IPS-15b (cell line): Measurements from ENCODE around the gene DENND4B.
A peak's percentile ranks its signal among the peaks of the same experiment; 100 is the strongest.
"Not testable (repeated sequence)": the region's sequence is repeated elsewhere in the genome, so short reads cannot be mapped to it uniquely, and the experiment has no call there.

Source experiments
- H3K27me3 ChIP-seq: one replicate; pipeline ENCODE4 v1.6.1; 2013; ENCODE audit warnings: low read length; ENCODE audit not compliant: control insufficient read depth, insufficient read depth
- H3K36me3 ChIP-seq: one replicate; pipeline ENCODE4 v1.6.1; 2013; ENCODE audit warnings: low read length; ENCODE audit not compliant: control insufficient read depth, insufficient read depth
- H3K4me1 ChIP-seq: one replicate; pipeline ENCODE4 v1.6.1; 2013; ENCODE audit warnings: mild to moderate bottlenecking, low read length; ENCODE audit not compliant: control insufficient read depth, insufficient read depth
- H3K4me3 ChIP-seq: one replicate; pipeline ENCODE4 v1.5.1; 2013; ENCODE audit warnings: low read depth, low read length
- H3K9ac ChIP-seq: one replicate; pipeline ENCODE4 v1.6.1; 2013; ENCODE audit warnings: low read depth, mild to moderate bottlenecking, low read length
- H3K9me3 ChIP-seq: one replicate; pipeline ENCODE4 v1.6.1; 2013; ENCODE audit warnings: mild to moderate bottlenecking, low read length; ENCODE audit not compliant: control insufficient read depth, insufficient read depth

DENND4B gene

DNA sequence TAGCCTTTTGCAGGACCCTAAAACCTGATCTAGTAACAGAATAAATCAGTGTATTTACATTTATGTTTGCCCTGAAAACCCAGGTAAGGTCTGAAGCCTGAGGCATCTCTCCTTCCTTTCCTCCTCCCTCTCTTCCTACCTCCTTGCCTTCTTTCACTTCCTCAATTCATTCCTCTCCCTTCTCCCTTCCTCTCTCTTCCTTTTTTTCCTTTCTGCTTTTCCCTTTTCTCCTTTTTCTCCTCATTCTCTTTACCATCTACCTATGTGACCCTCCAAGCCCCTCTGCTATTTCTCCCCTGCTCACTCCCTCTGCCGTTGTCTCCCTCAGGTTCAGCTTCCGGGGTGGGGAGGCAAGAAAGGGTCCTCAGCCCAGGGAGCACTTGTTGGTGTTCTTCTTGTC lies 35.2 kb upstream of the DENND4B start:
- Histone ChIP-seq H3K4me1 (peaks cover 14% of the 10 kb centered on the region), H3K36me3 (peaks cover 23% of the 10 kb centered on the region)
- not testable (repeated sequence) for H3K9me3 ChIP-seq, H3K27me3 ChIP-seq, H3K9ac ChIP-seq, H3K4me3 ChIP-seq

DNA sequence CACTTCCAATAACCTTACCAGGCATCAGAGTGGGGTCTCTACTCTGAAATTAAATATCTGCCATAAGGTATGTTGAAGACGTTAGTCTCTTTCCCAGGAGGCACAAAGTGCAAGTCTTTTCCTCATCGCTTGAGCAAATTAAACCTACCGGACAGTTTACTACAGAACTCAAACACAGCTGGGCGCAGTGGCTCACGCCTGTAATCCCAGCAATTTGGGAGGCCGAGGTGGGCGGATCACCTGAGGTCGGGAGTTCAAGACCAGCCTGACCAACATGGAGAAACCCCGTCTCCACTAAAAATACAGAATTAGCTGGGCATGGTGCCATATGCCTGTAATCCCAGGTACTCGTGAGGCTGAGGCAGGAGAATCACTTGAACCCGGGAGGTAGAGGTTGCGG lies 32.6 kb upstream of the DENND4B start:
- H3K9me3 ChIP-seq, H3K9ac ChIP-seq, H3K4me3 ChIP-seq, H3K4me1 ChIP-seq, H3K27me3 ChIP-seq: not testable (repeated sequence)
- H3K36me3 ChIP-seq, result peaks cover 28% of the 10 kb centered on the region

DNA sequence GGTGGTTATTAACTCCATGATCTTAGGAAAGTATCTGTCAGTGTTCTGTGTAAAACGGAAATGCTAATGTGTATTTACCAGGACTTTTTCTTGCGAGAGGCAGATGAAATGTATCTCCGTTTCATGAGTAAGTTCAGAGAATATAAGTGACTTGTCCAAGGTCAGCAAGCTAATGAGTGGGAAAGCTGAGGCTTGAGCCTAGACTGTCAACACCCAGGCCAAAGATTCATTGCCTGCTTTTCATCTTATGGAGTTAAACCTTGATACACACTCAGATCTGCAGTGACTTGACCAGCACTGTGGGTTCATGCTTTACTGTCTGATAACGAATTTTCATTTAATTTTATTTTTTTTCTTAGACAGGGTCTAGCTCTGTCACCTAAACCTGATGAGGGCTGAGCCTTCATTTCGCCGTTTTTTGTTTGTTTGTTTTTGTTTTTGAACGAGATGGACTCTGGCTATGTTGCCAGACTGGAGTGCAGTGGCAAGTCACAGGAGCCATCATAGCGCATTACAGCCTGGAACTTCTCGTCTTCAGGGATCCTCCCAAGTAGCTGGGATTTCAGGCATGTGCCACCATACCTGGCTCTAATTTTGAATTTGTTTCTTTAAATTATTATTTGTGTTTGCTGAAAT lies 31.9 kb upstream of the DENND4B start:
- H3K36me3 ChIP-seq, result peaks cover 28% of the 10 kb centered on the region

DNA sequence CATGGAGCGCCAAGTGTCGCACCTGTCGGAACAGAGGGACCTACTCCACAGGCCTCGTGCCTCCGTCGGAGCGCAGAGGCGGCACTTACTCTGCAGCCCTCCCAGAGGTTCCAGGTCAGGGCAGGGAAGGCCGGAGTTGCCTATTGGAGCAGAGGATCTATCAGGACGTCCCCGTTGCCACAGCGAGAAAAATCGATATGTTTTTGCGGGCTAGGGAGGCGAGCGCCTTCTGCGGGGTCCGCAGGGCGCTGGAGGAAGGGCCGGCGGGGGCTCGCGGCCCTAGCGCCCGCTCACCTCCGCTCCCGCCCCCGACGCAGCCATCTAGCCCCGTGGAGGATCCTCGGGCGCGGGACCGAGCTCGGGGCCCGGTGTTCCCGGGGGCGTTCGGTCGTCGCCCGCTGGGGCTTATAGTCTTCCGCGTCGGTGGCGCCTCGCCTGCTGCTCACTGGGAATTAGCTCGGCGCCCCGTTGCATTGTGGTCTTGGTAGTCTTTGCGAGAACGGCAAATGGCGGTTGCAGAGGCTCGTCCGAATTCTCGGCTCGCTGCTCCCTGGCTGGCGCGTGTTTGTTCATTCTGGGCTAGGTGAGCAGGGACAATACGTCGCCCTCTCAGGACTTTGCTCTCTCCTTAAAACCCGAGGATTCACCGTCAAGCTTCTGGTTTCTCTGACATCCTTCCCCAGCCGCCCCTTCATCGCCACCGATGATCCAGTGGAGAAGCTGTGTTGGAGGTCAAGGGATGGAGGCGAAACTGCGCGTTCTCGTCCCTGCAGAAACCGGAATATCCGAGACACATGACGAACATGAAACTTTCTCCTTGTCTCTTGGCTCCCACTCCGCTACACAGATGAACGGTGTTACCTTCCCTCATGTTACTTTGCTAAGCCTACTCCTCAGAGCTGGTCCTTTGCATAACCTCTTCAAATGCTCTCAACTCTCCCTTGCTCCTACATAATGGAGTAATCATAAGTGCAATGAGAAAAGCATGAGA lies 31.0 kb upstream of the DENND4B start, which contains the start of gene JTB:
JTB (minus strand) TSS at position 425 of the 991 bp plus-strand sequence; CDS start at position 3, 422 bp downstream.
- H3K36me3 ChIP-seq, result peaks cover 24% of the 10 kb centered on the region
- peak within 1 kb of the TSS; percentile 84 for H3K4me3 ChIP-seq
- H3K27me3 ChIP-seq, result no peaks in the 10 kb centered on the region
- peak within 1 kb of the TSS; percentile 97 for H3K9ac ChIP-seq
- H3K9me3 ChIP-seq, result no peaks in the 10 kb centered on the region
- H3K4me1 ChIP-seq, result no peaks in the 10 kb centered on the region

More for the DNA sequence above, 31.9 kb upstream of the DENND4B start:
- H3K4me1 ChIP-seq, result no peaks in the 10 kb centered on the region
- peak overlapping the region; percentile 97 for H3K9ac ChIP-seq
- H3K9me3 ChIP-seq, result no peaks in the 10 kb centered on the region
- H3K4me3 ChIP-seq, result peak overlapping the region; percentile 84
- no peaks in the 10 kb centered on the region for H3K27me3 ChIP-seq

DNA sequence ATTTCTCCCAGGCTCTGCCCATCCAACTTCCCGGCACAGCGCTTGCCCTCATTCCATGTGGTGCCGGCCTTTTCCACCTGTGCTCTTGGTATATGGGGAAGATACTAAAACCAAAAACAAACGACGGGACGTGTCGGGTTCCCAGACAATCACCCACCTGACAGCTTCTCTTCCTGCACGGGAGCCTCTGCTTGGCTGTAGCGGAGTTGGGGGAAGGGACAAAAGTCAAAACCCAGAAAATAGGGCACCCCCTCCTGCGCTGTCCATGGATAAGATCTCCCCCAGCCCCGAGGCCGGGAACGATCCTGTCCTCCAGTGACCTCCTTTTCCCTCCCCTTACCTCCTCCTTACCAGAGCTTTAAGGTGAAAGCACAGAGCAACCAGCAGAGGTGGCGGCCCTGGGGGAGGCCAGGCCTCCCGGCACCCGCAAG lies 30.3 kb upstream of the DENND4B start:
- Histone ChIP-seq H3K9ac (peak overlapping the region; percentile 97), H3K27me3 (no peaks in the 10 kb centered on the region), H3K36me3 (peaks cover 21% of the 10 kb centered on the region), H3K4me1 (no peaks in the 10 kb centered on the region), H3K4me3 (peak overlapping the region; percentile 84), H3K9me3 (no peaks in the 10 kb centered on the region)

DNA sequence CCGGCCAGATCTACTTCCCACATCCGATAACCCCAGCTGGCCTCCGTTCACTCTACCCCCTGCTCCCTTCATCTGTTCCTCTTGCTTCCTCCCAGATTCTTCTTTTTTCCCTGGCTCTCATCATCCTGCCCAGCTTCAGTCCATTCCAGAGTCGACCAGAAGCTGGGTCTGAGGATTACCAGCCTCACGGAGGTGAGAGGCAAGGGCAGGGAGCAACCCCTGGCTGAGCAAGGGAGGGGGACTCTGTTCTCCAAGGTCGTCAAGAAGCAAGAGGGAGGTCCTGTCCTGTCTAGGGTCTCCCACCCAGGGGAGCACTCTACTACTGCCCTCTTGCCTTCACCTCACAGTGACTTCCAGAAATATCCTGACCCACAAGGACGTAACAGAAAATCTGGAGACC lies 27.0 kb upstream of the DENND4B start:
- no peak overlapping the region for H3K4me3 ChIP-seq
- H3K4me1 ChIP-seq, result no peaks in the 10 kb centered on the region
- peaks cover 17% of the 10 kb centered on the region for H3K36me3 ChIP-seq
- no peaks in the 10 kb centered on the region for H3K9me3 ChIP-seq
- H3K9ac ChIP-seq, result no peak overlapping the region
- no peaks in the 10 kb centered on the region for H3K27me3 ChIP-seq

DNA sequence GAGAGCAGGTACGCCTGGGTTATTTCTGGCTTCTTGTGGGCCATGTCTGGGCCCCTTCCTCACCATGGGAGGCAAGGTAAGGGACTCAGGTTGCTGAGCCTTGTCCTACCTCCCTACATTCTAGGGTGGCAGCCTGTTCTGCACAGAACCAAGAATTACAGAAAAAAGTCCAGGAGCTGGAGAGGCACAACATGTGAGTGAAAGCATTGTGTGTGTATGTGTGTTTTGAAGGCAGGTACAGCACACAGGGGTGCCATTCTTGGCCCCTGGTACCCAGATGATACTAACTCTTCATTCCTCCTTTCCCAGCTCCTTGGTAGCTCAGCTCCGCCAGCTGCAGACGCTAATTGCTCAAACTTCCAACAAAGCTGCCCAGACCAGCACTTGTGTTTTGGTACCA lies 26.6 kb upstream of the DENND4B start:
- Histone ChIP-seq H3K27me3 (no peaks in the 10 kb centered on the region), H3K4me3 (no peak overlapping the region), H3K36me3 (peaks cover 17% of the 10 kb centered on the region), H3K9ac (no peak overlapping the region), H3K4me1 (no peaks in the 10 kb centered on the region), H3K9me3 (no peaks in the 10 kb centered on the region)

DNA sequence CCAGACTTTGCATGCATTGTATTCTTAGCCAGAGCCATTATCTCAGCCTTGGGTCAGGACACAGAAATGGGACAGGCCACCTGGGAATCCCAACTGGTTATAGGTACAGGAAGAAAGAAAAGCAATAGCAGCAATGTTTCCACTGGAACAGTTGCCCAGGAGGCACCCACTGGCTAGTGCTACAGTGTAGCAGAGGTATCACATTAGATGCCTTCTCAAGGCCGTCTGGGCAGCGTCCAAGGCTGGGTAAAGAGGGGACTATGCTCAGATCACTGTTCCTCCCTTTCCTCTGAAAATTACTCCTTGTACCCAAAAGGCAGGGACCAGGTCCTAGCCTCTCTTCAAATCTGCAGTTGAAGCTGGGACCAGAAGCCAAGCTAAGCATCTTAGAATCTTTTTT lies 23.8 kb upstream of the DENND4B start:
- H3K36me3 ChIP-seq, result peaks cover 17% of the 10 kb centered on the region
- no peaks in the 10 kb centered on the region for H3K9me3 ChIP-seq
- H3K4me1 ChIP-seq, result no peaks in the 10 kb centered on the region
- H3K4me3 ChIP-seq, result no peak overlapping the region
- H3K27me3 ChIP-seq, result no peaks in the 10 kb centered on the region
- no peak overlapping the region for H3K9ac ChIP-seq

DNA sequence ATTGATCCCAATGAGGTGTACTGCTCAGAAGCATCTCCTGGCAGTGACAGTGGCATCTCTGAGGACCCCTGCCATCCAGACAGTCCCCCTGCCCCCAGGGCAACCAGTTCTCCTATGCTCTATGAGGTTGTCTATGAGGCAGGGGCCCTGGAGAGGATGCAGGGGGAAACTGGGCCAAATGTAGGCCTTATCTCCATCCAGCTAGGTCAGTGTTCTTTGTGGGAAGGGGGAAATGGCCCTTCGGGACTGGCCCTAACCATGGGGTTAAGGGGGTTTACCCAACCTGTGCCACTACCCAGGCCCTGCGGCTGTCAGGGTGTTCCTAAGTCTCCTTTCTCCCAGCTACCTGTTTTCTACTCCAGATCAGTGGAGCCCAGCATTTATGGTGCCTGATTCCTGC lies 22.5 kb upstream of the DENND4B start:
- Histone ChIP-seq H3K9me3 (no peaks in the 10 kb centered on the region), H3K4me3 (no peak overlapping the region), H3K27me3 (no peaks in the 10 kb centered on the region), H3K9ac (no peak overlapping the region), H3K36me3 (peaks cover 11% of the 10 kb centered on the region), H3K4me1 (no peaks in the 10 kb centered on the region)

DNA sequence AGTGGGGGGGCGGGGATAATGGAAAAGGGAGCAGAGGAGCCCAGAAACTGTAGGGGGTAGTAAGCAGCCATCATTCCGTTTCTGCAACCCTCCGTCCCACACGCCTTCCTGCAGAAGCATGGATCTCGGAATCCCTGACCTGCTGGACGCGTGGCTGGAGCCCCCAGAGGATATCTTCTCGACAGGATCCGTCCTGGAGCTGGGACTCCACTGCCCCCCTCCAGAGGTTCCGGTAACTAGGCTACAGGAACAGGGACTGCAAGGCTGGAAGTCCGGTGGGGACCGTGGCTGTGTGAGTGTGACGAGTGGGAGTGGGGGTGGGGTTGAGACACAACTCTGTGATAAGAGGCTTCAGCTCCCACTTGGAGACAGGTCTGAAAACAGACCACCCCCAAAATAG lies 21.9 kb upstream of the DENND4B start:
- H3K4me1 ChIP-seq, result no peaks in the 10 kb centered on the region
- H3K36me3 ChIP-seq, result peaks cover 7% of the 10 kb centered on the region
- H3K9me3 ChIP-seq, result no peaks in the 10 kb centered on the region
- H3K9ac ChIP-seq, result peak overlapping the region; percentile 79
- H3K4me3 ChIP-seq, result peak overlapping the region; percentile 83
- no peaks in the 10 kb centered on the region for H3K27me3 ChIP-seq

DNA sequence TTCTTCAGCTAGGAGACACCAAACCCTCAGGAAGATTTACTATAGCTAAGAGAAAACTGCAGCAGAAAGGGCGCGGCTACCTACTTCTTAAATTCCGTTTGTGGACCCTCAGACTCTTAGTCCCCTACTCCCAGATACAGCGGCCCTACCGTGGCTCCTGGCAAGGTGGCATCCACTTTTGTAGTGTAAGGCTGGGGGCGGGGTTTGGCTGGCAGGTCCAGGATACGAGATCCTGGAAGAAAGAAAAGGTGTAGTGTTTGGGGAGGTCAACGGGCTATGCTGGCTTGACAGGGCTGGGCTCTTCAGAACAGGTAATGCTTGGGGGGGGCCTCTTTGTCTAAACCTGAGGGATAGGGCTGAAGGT lies 21.5 kb upstream of the DENND4B start:
- peak overlapping the region; percentile 83 for H3K4me3 ChIP-seq
- no peaks in the 10 kb centered on the region for H3K4me1 ChIP-seq
- peaks cover 7% of the 10 kb centered on the region for H3K36me3 ChIP-seq
- no peaks in the 10 kb centered on the region for H3K27me3 ChIP-seq
- no peaks in the 10 kb centered on the region for H3K9me3 ChIP-seq
- peak overlapping the region; percentile 79 for H3K9ac ChIP-seq
